Astrocyte of the cerebellum (primary cell): ENCODE data around the gene TBC1D5.

Experiments
- DNase-seq: peaks from one replicate; pipeline ENCODE4 v3.0.0-alpha.2; 2011; ENCODE audit warnings: low read depth
- H3K4me3 ChIP-seq: 2 replicates; pipeline ENCODE4 v1.5.1; 2011; ENCODE audit warnings: mild to moderate bottlenecking, low read depth, low read length, moderate library complexity
- CTCF ChIP-seq: IDR thresholded peaks from 2 replicates; pipeline ENCODE4 v1.5.1; 2012; ENCODE audit warnings: low read length, low read depth, moderate library complexity, mild to moderate bottlenecking; ENCODE audit errors: missing control alignments
- in situ Hi-C: cut with HindIII; loops from 2 replicates; pipeline ENCODE4 v1.10.0; 2017; ENCODE audit warnings: low sequenced_read_pairs

TBC1D5 gene

DNA sequence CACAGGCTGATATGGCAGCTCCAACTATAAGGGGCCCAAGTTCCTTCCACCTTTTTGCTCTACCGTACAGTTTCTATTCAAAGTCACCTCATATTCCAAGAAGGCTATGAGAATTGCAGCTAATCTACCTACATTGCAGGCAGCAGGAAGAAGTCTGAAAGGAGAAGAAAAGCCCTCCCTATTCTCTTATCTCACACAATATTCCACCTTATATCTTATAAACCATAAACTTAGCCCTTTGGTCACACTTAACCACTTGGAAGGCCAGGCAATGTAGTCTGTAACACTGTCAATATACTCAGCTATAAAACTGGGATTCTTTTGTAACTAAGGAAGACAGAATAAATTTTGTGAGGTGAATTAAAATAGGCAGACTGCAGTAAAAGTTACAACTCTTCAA lies 54.9 kb downstream of the TBC1D5 start:
- no peak for DNase-seq
- in situ Hi-C loops, result no loop called here
- TF ChIP-seq CTCF, result no peak
- no peak overlapping the region for H3K4me3 ChIP-seq

- TF ChIP-seq CTCF, result no peak
- no peak overlapping the region for H3K4me3 ChIP-seq
- in situ Hi-C loops, result no loop called here
- DNase-seq, result no peak
These were observed 55.8 kb downstream of the TBC1D5 start for GRCh38 chr3:17686613-17687012.

GRCh38 chr3:17683542-17684207 lies 58.8 kb downstream of the TBC1D5 start:
- in situ Hi-C loops, result no loop called here
- DNase-seq, result no peak
- no peak for TF ChIP-seq CTCF
- no peak overlapping the region for H3K4me3 ChIP-seq

DNA sequence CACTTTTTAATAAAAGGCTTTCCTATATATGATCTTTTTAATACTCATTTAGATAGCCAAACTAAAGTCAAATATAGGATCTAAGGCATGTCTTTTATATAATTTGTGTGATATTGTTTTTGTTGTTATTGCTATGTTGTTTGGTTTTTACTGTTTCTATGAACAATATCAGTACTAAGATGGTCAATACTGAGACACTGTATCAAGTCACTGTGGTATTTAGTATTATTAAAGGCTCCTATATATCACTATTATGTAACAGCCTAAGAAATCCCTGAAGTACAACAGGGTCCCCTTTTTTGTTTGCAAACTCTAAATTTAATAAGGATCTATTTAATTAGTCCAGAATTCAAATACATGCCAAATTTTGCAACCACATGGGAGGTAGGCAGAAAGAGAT lies 61.9 kb downstream of the TBC1D5 start:
- DNase-seq, result no peak
- in situ Hi-C loops, result no loop called here
- TF ChIP-seq CTCF, result no peak
- no peak overlapping the region for H3K4me3 ChIP-seq

DNA sequence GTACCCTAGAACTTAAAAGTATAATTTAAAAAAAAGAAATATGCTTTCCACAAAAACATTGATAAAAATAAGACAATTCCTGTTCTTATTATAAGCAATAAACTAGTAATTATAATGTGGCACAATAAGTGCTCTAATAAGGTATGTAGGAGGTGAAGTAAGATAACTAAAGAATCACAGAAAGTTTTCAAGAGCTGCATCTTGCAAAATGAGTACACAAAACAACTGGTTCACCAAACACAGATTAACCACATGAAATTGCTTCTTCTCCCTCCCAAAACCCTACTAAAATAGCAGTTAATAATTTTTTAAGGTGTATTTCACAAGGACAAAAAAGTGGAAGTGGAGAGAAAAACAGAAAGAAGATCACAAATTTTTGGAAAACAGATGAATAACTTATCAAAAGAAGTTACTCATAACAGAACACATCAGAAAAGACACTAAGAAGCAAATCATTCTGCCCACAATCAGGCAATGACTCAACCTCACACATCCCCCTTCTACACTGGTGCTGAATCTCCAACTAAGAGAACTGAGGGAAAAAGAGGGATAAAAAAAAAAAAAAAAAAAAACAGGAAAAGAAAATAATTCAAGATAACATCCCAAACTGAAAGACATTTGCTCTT lies 64.2 kb downstream of the TBC1D5 start:
- TF ChIP-seq CTCF, result no peak
- peak; percentile 4 for DNase-seq
- in situ Hi-C loops, result no loop called here

DNA sequence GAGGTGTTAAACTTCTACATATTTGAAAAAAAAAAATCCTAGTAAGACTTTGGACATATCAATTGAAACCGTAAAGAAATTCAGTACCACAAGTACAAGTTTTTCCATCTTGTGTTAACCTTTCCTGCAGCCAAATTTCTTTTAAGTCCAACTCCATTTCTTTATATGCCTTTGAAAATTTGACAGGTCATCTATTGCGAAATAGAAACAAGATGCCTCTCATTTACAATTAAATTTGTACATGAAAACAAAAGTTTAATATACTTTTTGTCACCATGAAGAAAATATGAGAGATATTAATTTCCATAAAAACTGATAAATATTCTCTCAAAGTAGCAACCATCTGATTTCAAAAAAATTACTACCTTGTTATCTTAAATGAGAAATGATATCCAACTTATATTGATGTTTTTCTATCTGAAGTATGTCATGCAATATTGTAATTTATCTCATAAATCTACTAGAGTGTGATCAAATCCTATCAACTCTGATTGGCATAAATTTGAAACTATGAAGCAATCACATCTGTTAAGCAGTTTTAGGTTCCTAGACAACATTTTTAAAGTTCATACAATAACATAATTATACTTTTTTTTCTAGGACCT lies 68.2 kb downstream of the TBC1D5 start:
- in situ Hi-C loops, result no loop called here
- H3K4me3 ChIP-seq, result no peak overlapping the region
- TF ChIP-seq CTCF, result no peak
- no peak for DNase-seq

More for the DNA sequence above, 64.2 kb downstream of the TBC1D5 start:
- H3K4me3 ChIP-seq, result no peak overlapping the region
